Tibial artery (tissue), 4 donors: ENCODE measurements around the gene C1QTNF2.

ENCODE experiments used
- DNase-seq, 2 donors: peaks; one replicate each; pipeline ENCODE4 v3.0.0-alpha.2; 2019
- H3K27ac ChIP-seq, 2 donors: fragments of 200-600 bp; sonication (generic) in 1 of 2; 1 replicate in 1 of 2; 2 replicates in 1 of 2; pipeline ENCODE4 v1.5.1; 2018 to 2019; ENCODE audit warnings: mild to moderate bottlenecking in 1 of 2
- H3K27me3 ChIP-seq, 2 donors: fragments of 200-600 bp; sonication (generic) in 1 of 2; one replicate each; pipeline versions ENCODE4 v1.5.1 to v1.6.0; 2016 to 2019
- H3K36me3 ChIP-seq, 3 donors: fragments of 200-600 bp; sonication (generic) in 2 of 3; one replicate each; pipeline ENCODE4 v1.5.1; 2016 to 2019; ENCODE audit warnings: mild to moderate bottlenecking in 2 of 3
- H3K4me1 ChIP-seq, 4 donors: fragments of 200-600 bp; sonication (generic) in 2 of 4; 1 replicate in 3 of 4; 2 replicates in 1 of 4; pipeline ENCODE4 v1.5.1; 2016 to 2019
- H3K4me3 ChIP-seq, 2 donors: fragments of 200-600 bp; sonication (generic) in 1 of 2; 1 replicate in 1 of 2; 2 replicates in 1 of 2; pipeline ENCODE4 v1.5.1; 2018 to 2019; ENCODE audit warnings: mild to moderate bottlenecking in 2 of 2
- H3K9me3 ChIP-seq, 3 donors: fragments of 200-600 bp; sonication (generic) in 1 of 3; one replicate each; pipeline ENCODE4 v1.5.1; 2016 to 2019
- CTCF ChIP-seq, 2 experiments: fragments of 200-600 bp in 1 of 2; fragments of 450-650 bp in 1 of 2; IDR thresholded peaks; one replicate each; pipeline ENCODE4 v1.5.1; 2017 to 2019; ENCODE audit warnings: antibody characterized with exemption in 2 of 2, mild to moderate bottlenecking in 1 of 2, moderate library complexity in 1 of 2
- intact Hi-C: fragments of 100-400 bp; cut with DNase I; formaldehyde crosslinking; loops from one replicate; pipeline ENCODE4 v1.15.0; 2023; ENCODE audit warnings: low total_unique reads

Gene C1QTNF2

GRCh38 chr5:160352308-160352707 is 18.1 kb downstream of the C1QTNF2 start:
- no peaks in the 10 kb centered on the region for H3K27me3 ChIP-seq
- intact Hi-C loops = no loop called here
- peaks cover 0 to 22% (median 8%) of the 10 kb centered on the region in 4 donors for H3K4me1 ChIP-seq
- H3K9me3 ChIP-seq = no peaks in the 10 kb centered on the region
- no peak overlapping the region for H3K4me3 ChIP-seq
- H3K27ac ChIP-seq = no peak overlapping the region
- no peak for TF ChIP-seq CTCF (IDR thresholded peaks at IDR 0.05)
- peak in 1 of 2 donors; percentile 21 for DNase-seq
- H3K36me3 ChIP-seq = peaks cover 0 to 11% (median 0%) of the 10 kb centered on the region in 3 donors

- TF ChIP-seq CTCF (IDR thresholded peaks at IDR 0.05) = no peak
- intact Hi-C loops = no loop called here
- Histone ChIP-seq H3K9me3 (no peaks in the 10 kb centered on the region), H3K4me3 (no peak overlapping the region), H3K27me3 (no peaks in the 10 kb centered on the region), H3K4me1 (peaks cover 0 to 13% (median 2%) of the 10 kb centered on the region in 4 donors), H3K27ac (no peak overlapping the region), H3K36me3 (peaks cover 0 to 11% (median 0%) of the 10 kb centered on the region in 3 donors)
- no peak for DNase-seq
These were observed 20.5 kb downstream of the C1QTNF2 start for GRCh38 chr5:160349935-160350303.

GRCh38 chr5:160349249-160349934 is 21.0 kb downstream of the C1QTNF2 start:
- no peak for TF ChIP-seq CTCF (IDR thresholded peaks at IDR 0.05)
- Histone ChIP-seq H3K9me3 (no peaks in the 10 kb centered on the region), H3K4me3 (no peak overlapping the region), H3K27me3 (no peaks in the 10 kb centered on the region), H3K27ac (no peak overlapping the region), H3K4me1 (peaks cover 0 to 15% (median 2%) of the 10 kb centered on the region in 4 donors), H3K36me3 (peaks cover 0 to 11% (median 0%) of the 10 kb centered on the region in 3 donors)
- no peak for DNase-seq
- intact Hi-C loops = no loop called here

GRCh38 chr5:160348080-160348479 is 22.3 kb downstream of the C1QTNF2 start:
- Histone ChIP-seq H3K9me3 (no peaks in the 10 kb centered on the region), H3K4me3 (no peak overlapping the region), H3K27me3 (no peaks in the 10 kb centered on the region), H3K27ac (no peak overlapping the region), H3K36me3 (peaks cover 0 to 11% (median 0%) of the 10 kb centered on the region in 3 donors), H3K4me1 (peaks cover 0 to 5% (median 0%) of the 10 kb centered on the region in 4 donors)
- intact Hi-C loops = no loop called here
- DNase-seq = no peak
- TF ChIP-seq CTCF (IDR thresholded peaks at IDR 0.05) = no peak

GRCh38 chr5:160347448-160347847 is 23.0 kb downstream of the C1QTNF2 start:
- no peak for DNase-seq
- TF ChIP-seq CTCF (IDR thresholded peaks at IDR 0.05) = no peak
- Histone ChIP-seq H3K4me3 (no peak overlapping the region), H3K27me3 (no peaks in the 10 kb centered on the region), H3K9me3 (no peaks in the 10 kb centered on the region), H3K4me1 (peaks cover 0 to 5% (median 0%) of the 10 kb centered on the region in 4 donors), H3K36me3 (peaks cover 0 to 11% (median 0%) of the 10 kb centered on the region in 3 donors), H3K27ac (no peak overlapping the region)
- intact Hi-C loops = loop anchor here (2.0 kb wide), 1 partner anchor 327 kb away; no protein-coding TSS in a partner anchor
